HG03159 (cell line): ENCODE data around the gene FGA.

Experiments used
- ATAC-seq: cut with Tn5 transposase; IDR thresholded peaks from one replicate; pipeline ENCODE4 v1.9.1; 2021; ENCODE audit warnings: mild to moderate bottlenecking, moderate library complexity; ENCODE audit not compliant: unreplicated experiment

FGA gene

DNA sequence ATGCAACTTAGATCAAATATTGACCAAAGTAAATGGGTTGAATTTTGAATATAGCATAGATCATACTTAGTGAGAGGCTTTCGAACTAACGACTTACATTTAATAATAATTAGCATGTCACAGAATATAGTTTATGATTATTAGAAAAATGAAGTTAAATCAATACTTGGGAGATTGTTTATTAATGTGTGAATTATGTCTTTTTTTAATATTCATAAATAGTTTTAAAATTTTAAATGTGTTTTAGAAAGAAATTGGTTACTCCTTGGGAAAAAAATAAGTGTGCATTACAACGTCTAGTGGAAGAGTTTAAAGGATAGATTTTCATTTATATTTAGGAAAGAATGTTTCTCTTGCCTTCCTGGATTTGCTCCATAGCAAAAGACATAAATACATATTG lies 7.3 kb downstream of the FGA start:
- ATAC-seq, result no peak

- ATAC-seq, result no peak
These were observed 7.8 kb downstream of the FGA start for GRCh38 chr4:154582723-154583122.

DNA sequence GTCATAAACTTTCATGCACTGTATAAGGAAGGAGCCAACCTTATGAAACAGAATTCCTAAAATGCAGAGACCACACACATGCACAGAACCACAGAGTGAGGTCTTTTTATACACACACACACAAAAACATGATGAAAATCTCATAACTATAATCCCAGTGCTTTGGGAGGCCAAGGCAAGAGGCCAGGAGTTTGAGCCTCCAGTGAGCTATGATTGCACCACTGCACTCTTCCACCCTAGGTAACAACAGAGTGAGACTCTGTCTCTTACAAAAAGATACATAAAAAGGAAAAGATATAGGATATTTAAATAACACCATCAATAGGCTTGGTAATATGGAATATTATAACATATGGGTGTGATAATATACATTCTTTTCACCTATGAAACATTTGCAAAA lies 10.6 kb downstream of the FGA start:
- no peak for ATAC-seq

DNA sequence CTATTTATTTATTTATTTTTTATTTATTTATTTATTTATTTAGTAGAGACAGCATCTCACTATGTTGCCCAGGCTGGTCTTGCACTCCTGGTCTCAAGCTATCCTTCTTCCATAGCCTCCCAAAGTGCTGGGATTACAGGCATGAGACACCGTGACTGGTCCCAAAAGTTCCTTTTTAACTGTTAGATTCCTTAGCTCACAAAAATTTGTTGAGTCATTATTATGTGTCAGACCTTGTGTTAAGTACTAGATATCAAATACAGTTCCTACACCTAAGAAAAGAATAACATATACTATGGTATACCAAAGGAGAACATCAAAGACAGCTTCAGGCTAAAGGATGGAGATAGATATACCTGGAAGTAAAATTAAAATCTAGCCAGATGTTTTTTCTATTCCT lies 11.6 kb downstream of the FGA start:
- no peak for ATAC-seq

GRCh38 chr4:154577324-154577723 lies 13.2 kb downstream of the FGA start:
- ATAC-seq, result no peak

- ATAC-seq, result no peak
These were observed 16.2 kb downstream of the FGA start for GRCh38 chr4:154574311-154574710.

GRCh38 chr4:154573190-154573870 lies 17.2 kb downstream of the FGA start:
- ATAC-seq, result no peak

GRCh38 chr4:154569584-154569983 lies 21.0 kb downstream of the FGA start:
- no peak for ATAC-seq

DNA sequence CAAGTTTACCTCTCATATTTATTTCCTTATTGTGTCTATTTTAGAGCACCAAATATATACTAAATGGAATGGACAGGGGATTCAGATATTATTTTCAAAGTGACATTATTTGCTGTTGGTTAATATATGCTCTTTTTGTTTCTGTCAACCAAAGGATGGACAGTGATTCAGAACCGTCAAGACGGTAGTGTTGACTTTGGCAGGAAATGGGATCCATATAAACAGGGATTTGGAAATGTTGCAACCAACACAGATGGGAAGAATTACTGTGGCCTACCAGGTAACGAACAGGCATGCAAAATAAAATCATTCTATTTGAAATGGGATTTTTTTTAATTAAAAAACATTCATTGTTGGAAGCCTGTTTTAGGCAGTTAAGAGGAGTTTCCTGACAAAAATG lies 21.5 kb downstream of the FGA start:
- no peak for ATAC-seq

DNA sequence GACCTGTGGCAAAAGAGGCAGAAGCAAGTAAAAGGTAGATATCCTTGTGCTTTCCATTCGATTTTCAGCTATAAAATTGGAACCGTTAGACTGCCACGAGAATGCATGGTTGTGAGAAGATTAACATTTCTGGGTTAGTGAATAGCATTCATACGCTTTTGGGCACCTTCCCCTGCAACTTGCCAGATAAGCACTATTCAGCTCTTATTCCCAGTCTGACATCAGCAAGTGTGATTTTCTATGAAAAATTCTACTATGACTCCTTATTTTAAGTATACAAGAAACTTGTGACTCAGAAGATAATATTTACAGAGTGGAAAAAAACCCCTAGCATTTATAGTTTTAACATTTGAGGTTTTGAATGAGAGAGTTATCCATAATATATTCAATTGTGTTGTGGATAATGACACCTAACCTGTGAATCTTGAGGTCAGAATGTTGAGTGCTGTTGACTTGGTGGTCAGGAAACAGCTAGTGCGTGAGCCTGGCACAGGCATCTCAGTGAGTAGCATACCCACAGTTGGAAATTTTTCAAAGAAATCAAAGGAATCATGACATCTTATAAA lies 23.8 kb downstream of the FGA start:
- no peak for ATAC-seq

- ATAC-seq, result no peak
These were observed 24.8 kb downstream of the FGA start for GRCh38 chr4:154565704-154566103.

GRCh38 chr4:154564311-154564710 lies 26.2 kb downstream of the FGA start:
- no peak for ATAC-seq

DNA sequence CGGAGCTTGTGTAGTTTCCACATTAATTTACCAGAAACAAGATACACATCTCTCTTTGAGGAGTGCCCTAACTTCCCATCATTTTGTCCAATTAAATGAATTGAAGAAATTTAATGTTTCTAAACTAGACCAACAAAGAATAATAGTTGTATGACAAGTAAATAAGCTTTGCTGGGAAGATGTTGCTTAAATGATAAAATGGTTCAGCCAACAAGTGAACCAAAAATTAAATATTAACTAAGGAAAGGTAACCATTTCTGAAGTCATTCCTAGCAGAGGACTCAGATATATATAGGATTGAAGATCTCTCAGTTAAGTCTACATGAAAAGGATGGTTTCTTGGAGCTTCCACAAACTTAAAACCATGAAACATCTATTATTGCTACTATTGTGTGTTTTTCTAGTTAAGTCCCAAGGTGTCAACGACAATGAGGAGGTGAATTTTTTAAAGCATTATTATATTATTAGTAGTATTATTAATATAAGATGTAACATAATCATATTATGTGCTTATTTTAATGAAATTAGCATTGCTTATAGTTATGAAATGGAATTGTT lies 27.8 kb downstream of the FGA start, which contains the start of gene FGB:
Gene FGB, plus strand, starts transcription at position 315 of the 558 bp plus-strand sequence. Its CDS starts 8 bp downstream, at position 323.
- ATAC-seq, result no peak

GRCh38 chr4:154560824-154561231 lies 29.7 kb downstream of the FGA start:
- no peak for ATAC-seq

GRCh38 chr4:154560419-154560801 lies 30.1 kb downstream of the FGA start:
- ATAC-seq, result no peak

DNA sequence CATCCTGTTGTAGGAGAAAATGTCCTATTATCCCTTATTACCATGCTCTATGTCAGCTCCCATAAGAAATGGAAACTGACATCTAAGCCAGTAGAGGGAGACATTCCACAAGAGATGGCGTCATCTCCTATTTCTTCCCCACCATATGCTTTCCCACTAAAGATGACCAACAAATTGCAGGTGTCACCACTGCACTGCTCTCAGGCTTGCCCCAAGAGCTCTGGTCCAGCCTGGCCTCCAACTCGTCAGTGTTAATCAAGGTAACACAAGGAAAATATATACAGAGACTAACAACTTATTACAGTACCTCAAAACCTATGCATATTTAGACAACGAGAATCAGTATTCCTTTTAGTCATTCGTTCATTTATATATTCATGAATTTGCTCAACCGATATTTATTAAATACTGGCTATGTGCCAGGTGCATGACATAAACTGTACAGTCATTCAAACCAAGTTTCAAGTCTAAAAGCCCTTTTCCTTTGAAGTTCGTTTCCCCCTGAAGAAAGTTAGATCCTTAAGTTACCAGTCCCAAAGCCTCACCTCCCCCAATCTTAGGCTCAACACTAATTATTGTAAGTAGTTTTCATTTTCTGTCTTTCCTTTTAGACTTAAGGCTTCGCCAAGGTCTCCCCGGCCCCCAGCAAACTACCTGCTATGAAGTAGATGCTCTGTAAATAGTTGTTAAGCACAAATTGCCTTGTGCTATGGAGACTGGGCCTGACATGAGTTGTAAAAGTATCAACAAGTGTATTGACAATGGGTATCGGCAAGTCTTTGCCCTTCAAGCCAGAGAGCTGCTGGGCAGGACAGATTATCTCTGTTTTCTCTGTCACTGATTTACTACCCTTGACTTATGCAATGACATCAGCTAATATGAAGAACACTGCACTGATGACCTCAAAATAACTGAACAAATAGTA lies 30.8 kb downstream of the FGA start:
- ATAC-seq, result peak; percentile 80

DNA sequence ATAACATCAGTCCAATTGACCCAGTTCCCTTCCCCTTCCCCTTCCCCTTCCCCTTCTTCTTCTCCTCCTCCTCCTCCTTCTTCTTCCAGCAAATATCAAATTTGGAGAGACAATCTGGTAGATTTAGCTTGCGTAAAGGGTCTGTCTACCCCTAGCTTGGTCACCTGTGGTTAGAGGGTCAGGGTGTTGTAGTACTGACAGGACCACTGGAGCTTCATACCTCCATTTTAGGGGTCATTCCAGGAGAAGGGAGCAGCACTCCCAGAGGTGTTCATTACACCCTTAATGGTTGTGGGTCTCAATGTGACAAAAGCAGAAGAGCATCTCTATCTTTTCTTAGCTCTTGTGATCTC lies 31.4 kb downstream of the FGA start:
- ATAC-seq, result peak; percentile 24

GRCh38 chr4:154551872-154552686 lies 38.5 kb downstream of the FGA start:
- peak; percentile 53 for ATAC-seq

GRCh38 chr4:154549894-154550790 lies 40.4 kb downstream of the FGA start, which contains the start of gene PLRG1:
Gene PLRG1, minus strand, starts transcription at chr4:154550400. Its CDS starts 92 bp downstream, at chr4:154550308.
- ATAC-seq, result peak; percentile 98

- no peak for ATAC-seq
These were observed 44.9 kb downstream of the FGA start for GRCh38 chr4:154545689-154546088.
